K562 (cell line): ENCODE measurements around the gene DTNB. TPM values are rescaled to one million over a fixed set of nuclear protein-coding genes. Genes with fewer than 3 reads are reported as not detected.

Source experiments
- DDX20 ChIP-seq: fragments of 450-650 bp; IDR thresholded peaks from 2 replicates; pipeline ENCODE4 v1.6.1; 2016; ENCODE audit warnings: missing genetic modification characterization, low read depth, mild to moderate bottlenecking, missing compliant biosample characterization, moderate library complexity
- ELK1 ChIP-seq: sonication (generic); formaldehyde crosslinking; IDR thresholded peaks from 2 replicates; pipeline ENCODE4 v1.8.1; 2022; ENCODE audit warnings: missing genetic modification reagents
- FOXK1 ChIP-seq: sonication (generic); formaldehyde crosslinking; IDR thresholded peaks from 2 replicates; pipeline ENCODE4 v1.8.0; 2022; ENCODE audit warnings: missing genetic modification reagents, mild to moderate bottlenecking, borderline replicate concordance
- NRF1 ChIP-seq, 2 experiments: fragments of 450-650 bp; IDR thresholded peaks in 1 of 2; conservative IDR thresholded peaks in 1 of 2; 2 replicates each; pipeline ENCODE4 v1.6.1; 2014; ENCODE audit warnings: mild to moderate bottlenecking in 2 of 2
- PKNOX1 ChIP-seq: fragments of 450-650 bp; IDR thresholded peaks from 2 replicates; pipeline ENCODE4 v1.6.1; 2016
- SUPT5H ChIP-seq: fragments of 450-650 bp; IDR thresholded peaks from 2 replicates; pipeline ENCODE4 v1.6.1; 2016
- TCF7L2 ChIP-seq: fragments of 150-350 bp; IDR thresholded peaks from 2 replicates; pipeline ENCODE4 v1.6.1; 2016; ENCODE audit warnings: low read depth, mild to moderate bottlenecking, low read length, moderate library complexity
- TOE1 ChIP-seq, 2 experiments: fragments of 450-650 bp in 1 of 2; sonication (generic) in 1 of 2; formaldehyde crosslinking in 1 of 2; IDR thresholded peaks; 2 replicates each; pipeline versions ENCODE4 v1.7.1 to v1.8.0; 2016 to 2022; ENCODE audit warnings: borderline replicate concordance in 2 of 2, mild to moderate bottlenecking in 2 of 2, antibody characterized with exemption in 1 of 2, inconsistent platforms in 1 of 2, low read depth in 1 of 2, missing genetic modification reagents in 1 of 2, moderate library complexity in 1 of 2
- XRCC4 ChIP-seq: IDR thresholded peaks from one replicate; pipeline ENCODE4 v1.6.1; 2011; ENCODE audit not compliant: insufficient read depth, insufficient read length; ENCODE audit errors: extremely low read depth
- XRCC5 ChIP-seq: fragments of 200-400 bp; formaldehyde crosslinking; IDR thresholded peaks from 2 replicates; pipeline ENCODE4 v1.6.1; 2017; ENCODE audit warnings: low read depth, mild to moderate bottlenecking, low read length
- ZNF324 ChIP-seq: fragments of 250-450 bp; sonication (Bioruptor Pico); IDR thresholded peaks from 2 replicates; pipeline ENCODE4 v1.4.0; 2020; ENCODE audit warnings: mild to moderate bottlenecking
- ZNF79 ChIP-seq: fragments of 250-450 bp; sonication (Bioruptor Pico); IDR thresholded peaks from 2 replicates; pipeline ENCODE4 v1.4.0; 2020; ENCODE audit warnings: low read depth, mild to moderate bottlenecking, moderate library complexity
- polyA plus RNA-seq, 8 experiments: library from polyadenylated mRNA; depleted of rRNA in 4 of 8; stranded (reverse) in 5 of 8; unstranded in 3 of 8; fragments of >200 nt; fragmentation: Nextera tagmentation in 2 of 8; fragmentation: Illumina TruSeq in 1 of 8; extraction: Ambion mirVana in 2 of 8; extraction: Trizol in 1 of 8; gene quantifications; 2 replicates each; pipeline versions ENCODE4 v1.2.1 to v1.2.3, GENCODE V29; 2011 to 2014; ENCODE audit warnings: inconsistent platforms in 1 of 8, missing spikeins in 1 of 8
- total RNA-seq, 7 experiments: library from RNA; depleted of rRNA in 6 of 7; stranded (reverse); fragments of >200 nt in 6 of 7; fragmentation: Illumina TruSeq in 2 of 7; extraction: Trizol in 2 of 7; gene quantifications; 2 replicates each; pipeline versions ENCODE4 v1.2.1 to v1.2.3, GENCODE V29; 2011 to 2021; ENCODE audit warnings: low replicate concordance in 1 of 7
- TF ChIP-seq, protein P1 (sequence below): fragments of 250-450 bp; sonication (Bioruptor Pico); IDR thresholded peaks from 2 replicates; pipeline ENCODE4 v1.5.0; 2020; ENCODE audit warnings: mild to moderate bottlenecking
- TF ChIP-seq, protein P2 (sequence below), 2 experiments: fragments of 450-650 bp in 1 of 2; sonication (generic) in 1 of 2; formaldehyde crosslinking in 1 of 2; IDR thresholded peaks; 2 replicates each; pipeline versions ENCODE4 v1.7.1 to v1.9.0; 2016 to 2022; ENCODE audit warnings: inconsistent platforms in 1 of 2, mild to moderate bottlenecking in 1 of 2, missing genetic modification reagents in 1 of 2

The DTNB gene
- total and polyA plus RNA-seq, 9 of the 15 experiments (the other 6 are each of a cell fraction or from before 2014, with no cell fraction given), result 0.18 to 2.0 (median 0.77) TPM; not detected in 2

DNA sequence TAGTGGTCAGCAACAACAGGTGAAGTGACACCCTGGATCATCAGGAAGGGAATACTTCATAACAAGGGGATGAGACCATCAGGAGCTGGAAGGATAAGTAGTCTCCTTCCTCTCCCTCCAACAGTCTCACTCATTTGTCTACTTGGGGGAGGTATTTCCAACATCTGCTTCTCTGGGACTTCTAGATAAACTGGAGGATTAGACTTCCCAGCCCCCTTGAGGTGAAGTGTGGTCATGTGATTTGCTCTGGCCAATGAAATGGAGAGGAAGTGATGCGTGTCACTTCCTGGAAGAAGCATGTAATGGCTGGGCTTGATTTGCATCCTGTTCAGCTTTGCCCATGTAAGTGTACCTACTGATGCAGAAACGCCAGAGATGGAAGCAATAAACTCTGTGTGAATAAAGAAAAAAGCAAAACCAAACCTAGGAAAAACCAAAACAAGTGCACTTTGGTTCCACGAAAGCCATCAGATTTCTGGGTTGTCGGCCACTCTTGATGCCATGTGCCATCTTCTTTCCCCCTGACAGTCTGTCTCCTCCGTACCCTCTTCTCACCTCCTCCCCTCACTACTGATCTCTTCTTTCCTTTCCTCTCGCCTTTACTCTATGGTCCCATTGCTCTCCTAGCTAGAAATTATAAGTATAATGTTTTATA lies 255.5 kb downstream of the DTNB start (continued):
- TF ChIP-seq, protein P1, sequence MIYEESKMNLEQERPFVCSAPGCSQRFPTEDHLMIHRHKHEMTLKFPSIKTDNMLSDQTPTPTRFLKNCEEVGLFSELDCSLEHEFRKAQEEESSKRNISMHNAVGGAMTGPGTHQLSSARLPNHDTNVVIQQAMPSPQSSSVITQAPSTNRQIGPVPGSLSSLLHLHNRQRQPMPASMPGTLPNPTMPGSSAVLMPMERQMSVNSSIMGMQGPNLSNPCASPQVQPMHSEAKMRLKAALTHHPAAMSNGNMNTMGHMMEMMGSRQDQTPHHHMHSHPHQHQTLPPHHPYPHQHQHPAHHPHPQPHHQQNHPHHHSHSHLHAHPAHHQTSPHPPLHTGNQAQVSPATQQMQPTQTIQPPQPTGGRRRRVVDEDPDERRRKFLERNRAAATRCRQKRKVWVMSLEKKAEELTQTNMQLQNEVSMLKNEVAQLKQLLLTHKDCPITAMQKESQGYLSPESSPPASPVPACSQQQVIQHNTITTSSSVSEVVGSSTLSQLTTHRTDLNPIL, result no peak
- TF ChIP-seq FOXK1 (CRISPR knock-in tag) (no peak), XRCC4 (no peak), DDX20 (tag) (no peak), ZNF324 (no peak), ZNF79 (CRISPR knock-in tag) (no peak), TOE1 (IDR thresholded peaks at IDR 0.05; ENCODE audit: borderline replicate concordance) (peak; percentile 85), TOE1 (CRISPR knock-in tag; IDR thresholded peaks at IDR 0.05; ENCODE audit: borderline replicate concordance, low read depth) (no peak), NRF1 (conservative IDR thresholded peaks at IDR 0.05 in 1 of 2, IDR thresholded peaks at IDR 0.05 in 1 of 2) (no peak), ELK1 (CRISPR knock-in tag) (no peak), TCF7L2 (no peak), SUPT5H (no peak), XRCC5 (no peak), PKNOX1 (0 out of 2 replicates have a peak, but pooled peaks have one; percentile 10)
- TF ChIP-seq, protein P2, sequence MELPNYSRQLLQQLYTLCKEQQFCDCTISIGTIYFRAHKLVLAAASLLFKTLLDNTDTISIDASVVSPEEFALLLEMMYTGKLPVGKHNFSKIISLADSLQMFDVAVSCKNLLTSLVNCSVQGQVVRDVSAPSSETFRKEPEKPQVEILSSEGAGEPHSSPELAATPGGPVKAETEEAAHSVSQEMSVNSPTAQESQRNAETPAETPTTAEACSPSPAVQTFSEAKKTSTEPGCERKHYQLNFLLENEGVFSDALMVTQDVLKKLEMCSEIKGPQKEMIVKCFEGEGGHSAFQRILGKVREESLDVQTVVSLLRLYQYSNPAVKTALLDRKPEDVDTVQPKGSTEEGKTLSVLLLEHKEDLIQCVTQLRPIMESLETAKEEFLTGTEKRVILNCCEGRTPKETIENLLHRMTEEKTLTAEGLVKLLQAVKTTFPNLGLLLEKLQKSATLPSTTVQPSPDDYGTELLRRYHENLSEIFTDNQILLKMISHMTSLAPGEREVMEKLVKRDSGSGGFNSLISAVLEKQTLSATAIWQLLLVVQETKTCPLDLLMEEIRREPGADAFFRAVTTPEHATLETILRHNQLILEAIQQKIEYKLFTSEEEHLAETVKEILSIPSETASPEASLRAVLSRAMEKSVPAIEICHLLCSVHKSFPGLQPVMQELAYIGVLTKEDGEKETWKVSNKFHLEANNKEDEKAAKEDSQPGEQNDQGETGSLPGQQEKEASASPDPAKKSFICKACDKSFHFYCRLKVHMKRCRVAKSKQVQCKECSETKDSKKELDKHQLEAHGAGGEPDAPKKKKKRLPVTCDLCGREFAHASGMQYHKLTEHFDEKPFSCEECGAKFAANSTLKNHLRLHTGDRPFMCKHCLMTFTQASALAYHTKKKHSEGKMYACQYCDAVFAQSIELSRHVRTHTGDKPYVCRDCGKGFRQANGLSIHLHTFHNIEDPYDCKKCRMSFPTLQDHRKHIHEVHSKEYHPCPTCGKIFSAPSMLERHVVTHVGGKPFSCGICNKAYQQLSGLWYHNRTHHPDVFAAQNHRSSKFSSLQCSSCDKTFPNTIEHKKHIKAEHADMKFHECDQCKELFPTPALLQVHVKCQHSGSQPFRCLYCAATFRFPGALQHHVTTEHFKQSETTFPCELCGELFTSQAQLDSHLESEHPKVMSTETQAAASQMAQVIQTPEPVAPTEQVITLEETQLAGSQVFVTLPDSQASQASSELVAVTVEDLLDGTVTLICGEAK (IDR thresholded peaks at IDR 0.05), result peak; percentile 75
- TF ChIP-seq, protein P2 (CRISPR knock-in tag; IDR thresholded peaks at IDR 0.05), result no peak
